ENCODE results near the gene ITPRIP. TPM values are rescaled to one million over a fixed set of nuclear protein-coding genes. Genes with fewer than 3 reads are reported as not detected.

Gene ITPRIP
- total RNA-seq, 1 donor from 2014 or later: 7.0 TPM

- H3K27ac Mint-ChIP-seq: peak overlapping the region; percentile 80
- no peak for TF ChIP-seq CTCF (IDR thresholded peaks at IDR 0.05; ENCODE audit: unreplicated experiment)
- DNase-seq (ENCODE audit: low spot score, unreplicated experiment): no peak
- H3K27me3 Mint-ChIP-seq: peaks cover 25% of the 10 kb centered on the region
- no peaks in the 10 kb centered on the region for H3K36me3 Mint-ChIP-seq (ENCODE audit: insufficient read depth)
- peaks cover 18% of the 10 kb centered on the region for H3K4me1 Mint-ChIP-seq (ENCODE audit: low read depth)
- H3K9me3 Mint-ChIP-seq (ENCODE audit: low read depth): no peaks in the 10 kb centered on the region
- peak overlapping the region; percentile 96 for H3K4me3 Mint-ChIP-seq (ENCODE audit: low read depth)
These were observed 1.3 kb downstream of the ITPRIP start for GRCh38 chr10:104336821-104337467.

GRCh38 chr10:104334965-104335650 is 3.2 kb downstream of the ITPRIP start:
- DNase-seq (ENCODE audit: low spot score, unreplicated experiment): no peak
- H3K9me3 Mint-ChIP-seq (ENCODE audit: low read depth): no peaks in the 10 kb centered on the region
- no peak overlapping the region for H3K27ac Mint-ChIP-seq
- TF ChIP-seq CTCF (IDR thresholded peaks at IDR 0.05; ENCODE audit: unreplicated experiment): no peak
- H3K4me3 Mint-ChIP-seq (ENCODE audit: low read depth): no peak overlapping the region
- H3K27me3 Mint-ChIP-seq: peaks cover 21% of the 10 kb centered on the region
- H3K36me3 Mint-ChIP-seq (ENCODE audit: insufficient read depth): no peaks in the 10 kb centered on the region
- peaks cover 33% of the 10 kb centered on the region for H3K4me1 Mint-ChIP-seq (ENCODE audit: low read depth)

DNA sequence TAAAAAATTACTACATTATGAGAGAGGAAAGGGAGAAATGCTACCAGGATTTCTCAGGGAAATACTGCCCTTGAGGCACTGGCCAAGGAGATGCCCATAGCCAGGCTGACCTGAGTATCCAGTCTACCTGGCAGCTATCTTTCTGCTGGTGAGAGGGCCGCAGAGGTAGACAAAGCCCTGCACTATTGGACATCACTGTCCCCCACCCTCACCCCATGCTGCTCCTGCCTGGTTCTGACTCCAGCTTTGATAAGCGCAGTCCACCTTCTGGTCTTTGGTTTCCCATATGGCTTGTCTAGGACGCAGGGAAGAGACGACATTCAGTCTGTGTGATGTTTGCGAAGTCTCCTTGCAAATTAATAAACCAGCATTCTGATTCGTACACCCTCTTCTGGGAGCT is 3.7 kb downstream of the ITPRIP start:
- DNase-seq (ENCODE audit: low spot score, unreplicated experiment): no peak
- Mint-ChIP-seq H3K9me3 (ENCODE audit: low read depth) (no peaks in the 10 kb centered on the region), H3K4me1 (ENCODE audit: low read depth) (peaks cover 31% of the 10 kb centered on the region), H3K4me3 (ENCODE audit: low read depth) (no peak overlapping the region), H3K36me3 (ENCODE audit: insufficient read depth) (no peaks in the 10 kb centered on the region), H3K27me3 (peaks cover 15% of the 10 kb centered on the region), H3K27ac (no peak overlapping the region)
- no peak for TF ChIP-seq CTCF (IDR thresholded peaks at IDR 0.05; ENCODE audit: unreplicated experiment)

- peaks cover 35% of the 10 kb centered on the region for H3K4me1 Mint-ChIP-seq (ENCODE audit: low read depth)
- no peaks in the 10 kb centered on the region for H3K9me3 Mint-ChIP-seq (ENCODE audit: low read depth)
- no peak for TF ChIP-seq CTCF (IDR thresholded peaks at IDR 0.05; ENCODE audit: unreplicated experiment)
- DNase-seq (ENCODE audit: low spot score, unreplicated experiment): no peak
- H3K27me3 Mint-ChIP-seq: peaks cover 9% of the 10 kb centered on the region
- no peaks in the 10 kb centered on the region for H3K36me3 Mint-ChIP-seq (ENCODE audit: insufficient read depth)
- no peak overlapping the region for H3K4me3 Mint-ChIP-seq (ENCODE audit: low read depth)
- H3K27ac Mint-ChIP-seq: no peak overlapping the region
These were observed 4.4 kb downstream of the ITPRIP start for GRCh38 chr10:104333728-104334373.

GRCh38 chr10:104333032-104333727 is 5.1 kb downstream of the ITPRIP start:
- no peak for DNase-seq (ENCODE audit: low spot score, unreplicated experiment)
- Mint-ChIP-seq H3K4me1 (ENCODE audit: low read depth) (peaks cover 41% of the 10 kb centered on the region), H3K27me3 (peaks cover 9% of the 10 kb centered on the region), H3K36me3 (ENCODE audit: insufficient read depth) (no peaks in the 10 kb centered on the region), H3K27ac (peak overlapping the region; percentile 66), H3K9me3 (ENCODE audit: low read depth) (no peaks in the 10 kb centered on the region), H3K4me3 (ENCODE audit: low read depth) (no peak overlapping the region)
- TF ChIP-seq CTCF (IDR thresholded peaks at IDR 0.05; ENCODE audit: unreplicated experiment): no peak

All from progenitor cell of endocrine pancreas (in vitro differentiated cells).